Activated CD8-positive, alpha-beta T cell treated with anti-CD3 and anti-CD28 coated beads, Interleukin-2, amount 10 ng/mL, durations not matched to agents 7 days and 5 days (primary cell): ENCODE measurements around the gene EDEM3. TPM values are rescaled to one million over a fixed set of nuclear protein-coding genes. Genes with fewer than 3 reads are reported as not detected.
"Not testable (repeated sequence)": the region's sequence is repeated elsewhere in the genome, so short reads cannot be mapped to it uniquely, and the experiment has no call there.

ENCODE experiments used
- ATAC-seq: fragments of 150-1000 bp; cut with Tn5 transposase; one replicate; pipeline ENCODE4 v1.10.0; 2021; ENCODE audit warnings: moderate library complexity
- CTCF ChIA-PET: fragments of 350-600 bp; sonication (Branson Sonifier 250); formaldehyde crosslinking; loops from one replicate; lab custom pipeline; 2021; ENCODE audit warnings: antibody characterized with exemption; lab: Charles Lee
- POLR2A ChIA-PET: fragments of 350-600 bp; sonication (Branson Sonifier 250); formaldehyde crosslinking; loops from one replicate; lab custom pipeline; 2021; ENCODE audit warnings: antibody characterized with exemption; lab: Charles Lee
- DNase-seq: peaks from one replicate; pipeline ENCODE4 v3.0.0-alpha.2; 2020
- H3K27ac Mint-ChIP-seq: one replicate; pipeline ENCODE4 v1.8.0; 2021; ENCODE audit warnings: mild to moderate bottlenecking, mixed read lengths
- H3K27me3 Mint-ChIP-seq: one replicate; pipeline ENCODE4 v1.8.0; 2021; ENCODE audit warnings: low read depth, mixed read lengths
- H3K36me3 Mint-ChIP-seq: one replicate; pipeline ENCODE4 v1.8.0; 2021; ENCODE audit warnings: low read depth, mixed read lengths
- H3K4me1 Mint-ChIP-seq: one replicate; pipeline ENCODE4 v1.8.0; 2021; ENCODE audit warnings: low read depth, mixed read lengths
- H3K4me3 Mint-ChIP-seq: one replicate; pipeline ENCODE4 v1.8.0; 2021; ENCODE audit warnings: mild to moderate bottlenecking, mixed read lengths
- H3K9me3 Mint-ChIP-seq: one replicate; pipeline ENCODE4 v1.8.0; 2022; ENCODE audit warnings: mixed read lengths; ENCODE audit not compliant: insufficient read depth
- total RNA-seq, 2 experiments: library from RNA; stranded (reverse); gene quantifications; one replicate each; pipeline ENCODE4 v1.2.3, GENCODE V29; 2021

Gene EDEM3
- total RNA-seq, 2 experiments from 2014 or later = 20.8 to 28.6 TPM

- H3K4me1 Mint-ChIP-seq = no peaks in the 10 kb centered on the region
- ChIA-PET CTCF (interaction anchor here (1.4 kb wide), 1 partner anchor 29 kb away, joined by 4 read pairs; no protein-coding TSS in a partner anchor), POLR2A (no interaction called here)
- no peaks in the 10 kb centered on the region for H3K9me3 Mint-ChIP-seq
- ATAC-seq = no peak
- H3K27me3 Mint-ChIP-seq = no peaks in the 10 kb centered on the region
- H3K27ac Mint-ChIP-seq = no peak overlapping the region
- DNase-seq = no peak
- H3K36me3 Mint-ChIP-seq = peaks cover 31% of the 10 kb centered on the region
- H3K4me3 Mint-ChIP-seq = no peak overlapping the region
These were observed 61.6 kb downstream of the EDEM3 start for GRCh38 chr1:184693011-184693410.

- DNase-seq = no peak
- ChIA-PET CTCF (interaction anchor here (0.8 to 1.7 kb wide), 6 partner anchors 8 to 616 kb away, joined by 3 to 10 read pairs (median 4); no protein-coding TSS in a partner anchor), POLR2A (no interaction called here)
- no peak overlapping the region for H3K27ac Mint-ChIP-seq
- H3K9me3 Mint-ChIP-seq = no peaks in the 10 kb centered on the region
- peaks cover 31% of the 10 kb centered on the region for H3K36me3 Mint-ChIP-seq
- no peak overlapping the region for H3K4me3 Mint-ChIP-seq
- no peaks in the 10 kb centered on the region for H3K27me3 Mint-ChIP-seq
- ATAC-seq = no peak
- no peaks in the 10 kb centered on the region for H3K4me1 Mint-ChIP-seq
These were observed 62.8 kb downstream of the EDEM3 start for GRCh38 chr1:184691719-184692324.

- POLR2A ChIA-PET = no interaction called here
- no peaks in the 10 kb centered on the region for H3K4me1 Mint-ChIP-seq
- no peak overlapping the region for H3K27ac Mint-ChIP-seq
- H3K4me3 Mint-ChIP-seq = no peak overlapping the region
- no peaks in the 10 kb centered on the region for H3K36me3 Mint-ChIP-seq
- H3K27me3 Mint-ChIP-seq = no peaks in the 10 kb centered on the region
- DNase-seq (no peak), ATAC-seq (no peak)
- H3K9me3 Mint-ChIP-seq = peaks cover 3% of the 10 kb centered on the region
- CTCF ChIA-PET = interaction anchor here (1.2 kb wide), 1 partner anchor 22 kb away, joined by 4 read pairs; no protein-coding TSS in a partner anchor
These were observed 68.1 kb downstream of the EDEM3 start for GRCh38 chr1:184686540-184686939.

- POLR2A ChIA-PET = no interaction called here
These were observed 69.5 kb downstream of the EDEM3 start for GRCh38 chr1:184685116-184685515.

GRCh38 chr1:184684285-184685074 lies 70.2 kb downstream of the EDEM3 start:
- Mint-ChIP-seq H3K36me3 (no peaks in the 10 kb centered on the region), H3K9me3 (peaks cover 6% of the 10 kb centered on the region), H3K27ac (no peak overlapping the region), H3K27me3 (no peaks in the 10 kb centered on the region), H3K4me1 (no peaks in the 10 kb centered on the region), H3K4me3 (no peak overlapping the region)
- POLR2A ChIA-PET = no interaction called here
- CTCF ChIA-PET = no interaction called here
- no peak for ATAC-seq
- DNase-seq = no peak

More at GRCh38 chr1:184685116-184685515, 69.5 kb downstream of the EDEM3 start:
- DNase-seq (no peak), ATAC-seq (no peak)
- peaks cover 6% of the 10 kb centered on the region for H3K9me3 Mint-ChIP-seq
- no peaks in the 10 kb centered on the region for H3K27me3 Mint-ChIP-seq
- no peaks in the 10 kb centered on the region for H3K4me1 Mint-ChIP-seq
- no peak overlapping the region for H3K27ac Mint-ChIP-seq
- no peak overlapping the region for H3K4me3 Mint-ChIP-seq
- CTCF ChIA-PET = no interaction called here
- H3K36me3 Mint-ChIP-seq = no peaks in the 10 kb centered on the region

GRCh38 chr1:184682956-184683355 lies 71.7 kb downstream of the EDEM3 start:
- CTCF ChIA-PET = no interaction called here
- POLR2A ChIA-PET = no interaction called here
- no peak overlapping the region for H3K27ac Mint-ChIP-seq

GRCh38 chr1:184680611-184681225 lies 73.9 kb downstream of the EDEM3 start:
- POLR2A ChIA-PET, H3K4me3 Mint-ChIP-seq, ATAC-seq, H3K36me3 Mint-ChIP-seq, H3K27ac Mint-ChIP-seq, CTCF ChIA-PET, DNase-seq, H3K27me3 Mint-ChIP-seq, H3K4me1 Mint-ChIP-seq, H3K9me3 Mint-ChIP-seq: not testable (repeated sequence)

More at GRCh38 chr1:184682956-184683355, 71.7 kb downstream of the EDEM3 start:
- H3K4me3 Mint-ChIP-seq = no peak overlapping the region
- ATAC-seq (no peak), DNase-seq (no peak)
- no peaks in the 10 kb centered on the region for H3K27me3 Mint-ChIP-seq
- H3K36me3 Mint-ChIP-seq = no peaks in the 10 kb centered on the region
- H3K4me1 Mint-ChIP-seq = no peaks in the 10 kb centered on the region
- peaks cover 6% of the 10 kb centered on the region for H3K9me3 Mint-ChIP-seq

GRCh38 chr1:184679472-184679871 lies 75.2 kb downstream of the EDEM3 start:
- H3K36me3 Mint-ChIP-seq, H3K9me3 Mint-ChIP-seq, H3K4me1 Mint-ChIP-seq, ATAC-seq, POLR2A ChIA-PET, DNase-seq, H3K4me3 Mint-ChIP-seq, H3K27ac Mint-ChIP-seq, H3K27me3 Mint-ChIP-seq: not testable (repeated sequence)
- CTCF ChIA-PET = interaction anchor here (1.2 kb wide), 1 partner anchor 15 kb away, joined by 3 read pairs; no protein-coding TSS in a partner anchor

GRCh38 chr1:184677344-184677743 lies 77.3 kb downstream of the EDEM3 start:
- POLR2A ChIA-PET = no interaction called here
- H3K4me3 Mint-ChIP-seq = no peak overlapping the region
- H3K27ac Mint-ChIP-seq = no peak overlapping the region
- ATAC-seq (no peak), DNase-seq (no peak)
- peaks cover 8% of the 10 kb centered on the region for H3K27me3 Mint-ChIP-seq
- H3K36me3 Mint-ChIP-seq = no peaks in the 10 kb centered on the region
- H3K4me1 Mint-ChIP-seq = no peaks in the 10 kb centered on the region
- H3K9me3 Mint-ChIP-seq = peaks cover 6% of the 10 kb centered on the region
- CTCF ChIA-PET = interaction anchor here (1.1 to 1.9 kb wide), 2 partner anchors 13 to 14 kb away, joined by 4 to 8 read pairs; no protein-coding TSS in a partner anchor

- ATAC-seq (no peak), DNase-seq (no peak)
- ChIA-PET CTCF (interaction anchor here (0.9 kb wide), 1 partner anchor 9 kb away, joined by 5 read pairs; no protein-coding TSS in a partner anchor), POLR2A (no interaction called here)
- Mint-ChIP-seq H3K4me1 (no peaks in the 10 kb centered on the region), H3K36me3 (no peaks in the 10 kb centered on the region), H3K9me3 (no peaks in the 10 kb centered on the region), H3K4me3 (no peak overlapping the region), H3K27ac (no peak overlapping the region), H3K27me3 (peaks cover 15% of the 10 kb centered on the region)
These were observed 81.4 kb downstream of the EDEM3 start for GRCh38 chr1:184673305-184673704.

- no peak for DNase-seq
- Mint-ChIP-seq H3K27ac (no peak overlapping the region), H3K27me3 (peaks cover 18% of the 10 kb centered on the region), H3K36me3 (no peaks in the 10 kb centered on the region), H3K4me1 (no peaks in the 10 kb centered on the region), H3K9me3 (no peaks in the 10 kb centered on the region), H3K4me3 (no peak overlapping the region)
- CTCF ChIA-PET = no interaction called here
- POLR2A ChIA-PET = no interaction called here
- no peak for ATAC-seq
These were observed 82.5 kb downstream of the EDEM3 start for GRCh38 chr1:184672013-184672726.
